ENCODE data around the gene RPA1. TPM values are rescaled to one million over a fixed set of nuclear protein-coding genes. Genes with fewer than 3 reads are reported as not detected.

Gene RPA1
- total RNA-seq, 1 experiment from 2014 or later = 198 TPM

- BruUV-seq (replicated peaks) = no TSS peak
Measured at GRCh38 chr17:1839516-1839915, 9.7 kb downstream of the RPA1 start.

More at GRCh38 chr17:1839516-1839915, 9.7 kb downstream of the RPA1 start:
- Histone ChIP-seq H3K79me2 (ENCODE audit: insufficient read depth, low read length) (peaks cover 99% of the 10 kb centered on the region), H3K4me2 (ENCODE audit: low read length) (no peak overlapping the region), H3K36me3 (ENCODE audit: control insufficient read depth in 1 of 2, insufficient read depth in 2 of 2, low read length in 2 of 2) (peaks cover 6 to 23% of the 10 kb centered on the region in 2 experiments; a peak in 2 of 4 replicates), H3K27me3 (ENCODE audit: insufficient read depth, low read length) (no peaks in the 10 kb centered on the region), H4K20me1 (ENCODE audit: insufficient read depth) (peaks cover 14% of the 10 kb centered on the region; the same call in 1 of the 2 replicates), H3K9me3 (ENCODE audit: control insufficient read depth in 1 of 2, insufficient read depth in 1 of 2, low read depth in 1 of 2, low read length in 2 of 2) (no peaks in the 10 kb centered on the region), H3K4me1 (ENCODE audit: control insufficient read depth in 1 of 2, insufficient read depth in 2 of 2, low read length in 2 of 2) (no peaks in the 10 kb centered on the region), H3K27ac (ENCODE audit: low read depth, low read length) (no peak overlapping the region), H3K9me2 (ENCODE audit: insufficient read depth) (no peaks in the 10 kb centered on the region), H3K4me3 (replicated peaks in 1 of 2; ENCODE audit: low read depth in 1 of 2, low read length in 2 of 2) (no peak overlapping the region), H2AFZ (ENCODE audit: low read depth, low read length, poor library complexity, severe bottlenecking) (no peak overlapping the region), H3K9ac (ENCODE audit: low read length) (no peak overlapping the region)
- intact Hi-C loops (cut with micrococcal nuclease) = no loop called here
- ChIA-PET CTCF (no interaction called here), POLR2A (no interaction called here), RAD21 (ENCODE audit: low non-redundant PET in 1 of 2, low total read pairs in 2 of 2, uncharacterized antibody in 2 of 2, unreplicated experiment in 2 of 2) (interaction anchor here in 1 of 2 experiments (0.7 kb wide), 1 partner anchor 129 kb away, joined by 3 read pairs; no protein-coding TSS in a partner anchor)
- TF ChIP-seq, protein P1, sequence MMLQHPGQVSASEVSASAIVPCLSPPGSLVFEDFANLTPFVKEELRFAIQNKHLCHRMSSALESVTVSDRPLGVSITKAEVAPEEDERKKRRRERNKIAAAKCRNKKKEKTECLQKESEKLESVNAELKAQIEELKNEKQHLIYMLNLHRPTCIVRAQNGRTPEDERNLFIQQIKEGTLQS (IDR thresholded peaks at IDR 0.05) = no peak
- TF ChIP-seq EGR1 (IDR thresholded peaks at IDR 0.05; ENCODE audit: low read depth) (no peak), CEBPB (IDR thresholded peaks at IDR 0.05; ENCODE audit: low read depth) (no peak), ZFX (IDR thresholded peaks at IDR 0.05) (no peak), POLR2A (IDR thresholded peaks at IDR 0.05; ENCODE audit: borderline replicate concordance, extremely low read depth, insufficient read depth, insufficient read length) (no peak), TCF7L2 (IDR thresholded peaks at IDR 0.05; ENCODE audit: borderline replicate concordance, extremely low read depth, insufficient read depth, insufficient read length) (no peak), SRF (IDR thresholded peaks at IDR 0.05; ENCODE audit: low read depth) (no peak), POLR2AphosphoS5 (IDR thresholded peaks at IDR 0.05; ENCODE audit: low read depth, low read length) (no peak), SP1 (IDR thresholded peaks at IDR 0.05; ENCODE audit: low read depth) (no peak)
- TF ChIP-seq, protein P2, sequence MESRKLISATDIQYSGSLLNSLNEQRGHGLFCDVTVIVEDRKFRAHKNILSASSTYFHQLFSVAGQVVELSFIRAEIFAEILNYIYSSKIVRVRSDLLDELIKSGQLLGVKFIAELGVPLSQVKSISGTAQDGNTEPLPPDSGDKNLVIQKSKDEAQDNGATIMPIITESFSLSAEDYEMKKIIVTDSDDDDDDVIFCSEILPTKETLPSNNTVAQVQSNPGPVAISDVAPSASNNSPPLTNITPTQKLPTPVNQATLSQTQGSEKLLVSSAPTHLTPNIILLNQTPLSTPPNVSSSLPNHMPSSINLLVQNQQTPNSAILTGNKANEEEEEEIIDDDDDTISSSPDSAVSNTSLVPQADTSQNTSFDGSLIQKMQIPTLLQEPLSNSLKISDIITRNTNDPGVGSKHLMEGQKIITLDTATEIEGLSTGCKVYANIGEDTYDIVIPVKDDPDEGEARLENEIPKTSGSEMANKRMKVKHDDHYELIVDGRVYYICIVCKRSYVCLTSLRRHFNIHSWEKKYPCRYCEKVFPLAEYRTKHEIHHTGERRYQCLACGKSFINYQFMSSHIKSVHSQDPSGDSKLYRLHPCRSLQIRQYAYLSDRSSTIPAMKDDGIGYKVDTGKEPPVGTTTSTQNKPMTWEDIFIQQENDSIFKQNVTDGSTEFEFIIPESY (IDR thresholded peaks at IDR 0.05; ENCODE audit: extremely low read depth, insufficient replicate concordance, low read length) = no peak
- TF ChIP-seq, protein P3, sequence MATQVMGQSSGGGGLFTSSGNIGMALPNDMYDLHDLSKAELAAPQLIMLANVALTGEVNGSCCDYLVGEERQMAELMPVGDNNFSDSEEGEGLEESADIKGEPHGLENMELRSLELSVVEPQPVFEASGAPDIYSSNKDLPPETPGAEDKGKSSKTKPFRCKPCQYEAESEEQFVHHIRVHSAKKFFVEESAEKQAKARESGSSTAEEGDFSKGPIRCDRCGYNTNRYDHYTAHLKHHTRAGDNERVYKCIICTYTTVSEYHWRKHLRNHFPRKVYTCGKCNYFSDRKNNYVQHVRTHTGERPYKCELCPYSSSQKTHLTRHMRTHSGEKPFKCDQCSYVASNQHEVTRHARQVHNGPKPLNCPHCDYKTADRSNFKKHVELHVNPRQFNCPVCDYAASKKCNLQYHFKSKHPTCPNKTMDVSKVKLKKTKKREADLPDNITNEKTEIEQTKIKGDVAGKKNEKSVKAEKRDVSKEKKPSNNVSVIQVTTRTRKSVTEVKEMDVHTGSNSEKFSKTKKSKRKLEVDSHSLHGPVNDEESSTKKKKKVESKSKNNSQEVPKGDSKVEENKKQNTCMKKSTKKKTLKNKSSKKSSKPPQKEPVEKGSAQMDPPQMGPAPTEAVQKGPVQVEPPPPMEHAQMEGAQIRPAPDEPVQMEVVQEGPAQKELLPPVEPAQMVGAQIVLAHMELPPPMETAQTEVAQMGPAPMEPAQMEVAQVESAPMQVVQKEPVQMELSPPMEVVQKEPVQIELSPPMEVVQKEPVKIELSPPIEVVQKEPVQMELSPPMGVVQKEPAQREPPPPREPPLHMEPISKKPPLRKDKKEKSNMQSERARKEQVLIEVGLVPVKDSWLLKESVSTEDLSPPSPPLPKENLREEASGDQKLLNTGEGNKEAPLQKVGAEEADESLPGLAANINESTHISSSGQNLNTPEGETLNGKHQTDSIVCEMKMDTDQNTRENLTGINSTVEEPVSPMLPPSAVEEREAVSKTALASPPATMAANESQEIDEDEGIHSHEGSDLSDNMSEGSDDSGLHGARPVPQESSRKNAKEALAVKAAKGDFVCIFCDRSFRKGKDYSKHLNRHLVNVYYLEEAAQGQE (IDR thresholded peaks at IDR 0.05; ENCODE audit: low read depth) = no peak
- DNase-seq (ENCODE audit: low read depth, low spot score) = no peak
- ATAC-seq = no peak
